DMS79 (cell line): ENCODE data around the gene EIF2S2.
"Not testable (repeated sequence)": the region's sequence is repeated elsewhere in the genome, so short reads cannot be mapped to it uniquely, and the experiment has no call there.

Experiments
- DNase-seq: peaks from one replicate; lab custom pipeline; 2025; lab: John Stamatoyannopoulos, UW

The EIF2S2 gene, protein sequence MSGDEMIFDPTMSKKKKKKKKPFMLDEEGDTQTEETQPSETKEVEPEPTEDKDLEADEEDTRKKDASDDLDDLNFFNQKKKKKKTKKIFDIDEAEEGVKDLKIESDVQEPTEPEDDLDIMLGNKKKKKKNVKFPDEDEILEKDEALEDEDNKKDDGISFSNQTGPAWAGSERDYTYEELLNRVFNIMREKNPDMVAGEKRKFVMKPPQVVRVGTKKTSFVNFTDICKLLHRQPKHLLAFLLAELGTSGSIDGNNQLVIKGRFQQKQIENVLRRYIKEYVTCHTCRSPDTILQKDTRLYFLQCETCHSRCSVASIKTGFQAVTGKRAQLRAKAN

DNA sequence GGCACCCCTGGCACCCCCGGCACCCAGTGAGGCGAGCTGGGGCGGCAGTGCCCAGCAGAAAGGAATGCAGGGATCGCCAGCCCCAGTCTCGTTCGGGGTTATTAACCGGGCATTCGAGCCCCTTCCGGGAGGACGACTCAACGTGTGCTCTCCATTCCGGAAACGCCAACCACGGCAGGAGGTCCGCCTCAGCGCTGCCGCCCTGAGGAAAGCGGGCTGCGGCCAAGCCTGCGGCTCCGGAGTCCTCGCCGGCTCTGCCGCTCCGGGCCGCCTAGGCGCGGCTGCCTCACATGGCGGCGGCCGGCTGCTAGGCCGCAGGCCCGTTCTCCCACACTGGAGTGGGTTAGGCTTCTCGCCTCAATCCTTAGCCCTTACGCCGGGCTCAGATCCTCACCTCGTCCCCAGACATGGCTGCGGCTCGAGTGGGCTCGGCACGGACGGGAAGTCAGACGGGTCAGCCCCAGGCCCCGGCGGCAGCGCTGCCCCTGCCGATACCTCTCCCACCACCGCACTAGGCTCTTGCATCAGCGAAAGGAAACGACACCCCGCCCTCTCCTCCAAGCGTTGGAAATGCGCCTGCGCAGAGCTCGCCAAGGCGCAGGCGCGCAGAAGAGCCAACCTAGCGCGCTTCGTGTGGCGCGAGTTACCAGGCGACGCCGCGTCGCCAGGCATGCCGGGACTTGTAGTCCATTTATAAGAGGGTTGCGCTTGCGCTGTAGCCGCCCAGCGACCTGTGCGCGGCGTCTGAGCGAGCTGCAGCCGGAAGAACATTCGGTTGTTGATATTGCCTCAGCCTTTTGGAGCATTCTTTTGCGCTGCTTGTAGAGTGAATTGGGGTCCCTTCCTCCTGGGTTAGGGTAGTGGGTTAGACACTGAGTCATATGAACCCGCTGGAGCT, at the start of gene EIF2S2:
TSS of gene EIF2S2 (minus strand) at position 542 of the 898 bp plus-strand sequence. CDS start at position 409, 133 bp downstream.
- DNase-seq = peak; percentile 90

DNA sequence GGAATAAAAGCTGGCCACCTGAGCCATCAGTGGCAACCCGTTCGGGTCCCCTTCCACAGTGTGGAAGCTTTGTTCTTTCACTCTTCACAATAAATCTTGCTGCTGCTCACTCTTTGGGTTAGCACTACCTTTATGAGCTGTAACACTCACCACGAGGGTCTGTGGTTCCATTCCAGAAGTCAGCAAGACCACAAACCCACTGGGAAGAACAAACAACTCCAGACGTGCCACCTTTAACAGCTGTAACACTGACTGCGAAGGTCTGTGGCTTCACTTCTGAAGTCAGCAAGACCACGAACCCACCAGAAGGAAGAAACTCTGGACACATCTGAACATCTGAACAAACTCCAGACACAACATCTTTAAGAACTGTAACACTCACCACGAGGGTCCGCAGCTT, 45.7 kb upstream of the EIF2S2 start:
- DNase-seq = not testable (repeated sequence)

DNA sequence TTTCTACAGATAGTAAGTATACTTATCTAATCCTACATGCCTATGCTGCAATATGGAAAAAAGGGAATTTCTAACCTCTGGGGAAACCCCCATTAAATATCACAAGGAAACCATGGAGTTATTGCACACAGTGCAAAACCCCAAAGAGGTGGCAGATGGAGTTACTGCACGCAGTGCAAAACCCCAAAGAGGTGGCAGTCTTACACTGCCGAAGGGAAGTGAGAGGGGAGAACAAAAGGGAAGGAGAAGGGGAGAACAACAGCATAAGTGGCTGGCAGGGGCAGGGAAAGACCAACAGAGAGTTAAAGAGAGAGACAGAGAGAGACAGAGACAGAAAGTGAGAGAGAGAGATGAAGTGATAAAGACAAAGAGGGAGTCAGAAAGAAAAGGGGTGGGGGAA, 43.8 kb upstream of the EIF2S2 start:
- no peak for DNase-seq

DNA sequence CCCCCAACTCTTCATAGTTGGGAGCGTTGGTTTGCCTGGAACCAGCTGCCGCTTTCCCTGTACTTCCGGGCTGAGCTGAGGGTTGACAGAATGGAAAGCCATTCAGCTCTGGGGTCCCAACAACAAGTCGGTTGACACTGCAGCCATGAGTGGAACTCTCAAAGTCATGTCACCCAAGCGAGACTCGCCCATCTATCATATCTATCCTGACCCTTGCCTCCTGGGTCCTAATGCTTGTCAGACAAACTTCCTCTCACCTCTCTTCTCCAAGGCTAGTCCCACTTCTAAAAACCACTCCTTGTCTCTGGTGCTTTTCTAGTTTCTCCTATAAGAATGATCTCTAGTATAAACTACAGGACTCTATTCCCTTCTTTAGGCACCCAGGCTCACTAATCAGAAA, 41.1 kb upstream of the EIF2S2 start:
- not testable (repeated sequence) for DNase-seq

DNA sequence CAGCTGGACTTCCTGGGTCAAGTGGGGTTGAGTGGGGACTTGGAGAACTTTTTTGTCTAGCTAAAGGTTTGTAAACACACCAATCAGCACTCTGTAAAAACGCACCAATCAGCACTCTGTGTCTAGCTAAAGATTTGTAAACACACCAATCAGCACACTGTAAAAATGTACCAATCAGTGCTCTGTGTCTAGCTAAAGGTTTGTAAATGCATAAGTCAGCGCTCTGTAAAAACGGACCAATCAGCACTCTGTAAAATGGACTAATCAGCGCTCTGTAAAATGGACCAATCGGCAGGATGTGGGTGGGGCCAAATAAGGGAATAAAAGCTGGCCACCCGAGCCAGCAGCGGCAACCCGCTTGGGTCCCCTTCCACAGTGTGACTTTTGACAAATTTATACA, 40.0 kb upstream of the EIF2S2 start:
- DNase-seq = not testable (repeated sequence)

DNA sequence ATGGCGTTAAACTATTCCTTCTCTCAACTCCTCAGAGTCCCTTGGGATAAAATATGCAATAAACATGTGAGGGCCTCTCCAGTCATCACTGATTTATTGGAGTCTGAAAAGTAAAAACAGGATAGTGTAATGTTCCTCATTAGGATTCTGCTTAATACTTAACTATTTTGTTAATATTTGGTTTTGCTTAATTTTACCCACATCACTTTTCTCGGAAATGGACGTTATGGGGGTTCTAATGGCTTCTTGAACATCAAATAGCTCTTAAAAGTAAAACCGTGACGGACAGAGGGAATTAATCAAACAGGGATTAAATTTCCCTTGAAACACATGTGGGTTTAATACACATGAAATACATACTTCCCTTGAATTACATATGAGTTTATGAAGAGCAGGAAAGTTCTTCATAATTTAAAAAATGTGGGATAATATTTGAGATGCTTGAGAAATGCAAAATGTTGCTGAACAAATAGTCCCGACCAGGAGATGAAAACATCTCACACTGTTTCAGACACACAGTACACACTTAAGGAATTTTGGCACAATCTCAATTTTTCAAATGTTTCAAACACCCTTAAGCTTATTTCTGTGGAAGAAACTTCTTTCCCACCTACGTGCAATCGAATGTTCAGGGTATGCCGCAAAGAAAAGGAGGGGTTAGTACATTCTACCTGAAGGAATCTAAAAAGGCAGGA, 38.4 kb upstream of the EIF2S2 start:
- DNase-seq = peak; percentile 56

DNA sequence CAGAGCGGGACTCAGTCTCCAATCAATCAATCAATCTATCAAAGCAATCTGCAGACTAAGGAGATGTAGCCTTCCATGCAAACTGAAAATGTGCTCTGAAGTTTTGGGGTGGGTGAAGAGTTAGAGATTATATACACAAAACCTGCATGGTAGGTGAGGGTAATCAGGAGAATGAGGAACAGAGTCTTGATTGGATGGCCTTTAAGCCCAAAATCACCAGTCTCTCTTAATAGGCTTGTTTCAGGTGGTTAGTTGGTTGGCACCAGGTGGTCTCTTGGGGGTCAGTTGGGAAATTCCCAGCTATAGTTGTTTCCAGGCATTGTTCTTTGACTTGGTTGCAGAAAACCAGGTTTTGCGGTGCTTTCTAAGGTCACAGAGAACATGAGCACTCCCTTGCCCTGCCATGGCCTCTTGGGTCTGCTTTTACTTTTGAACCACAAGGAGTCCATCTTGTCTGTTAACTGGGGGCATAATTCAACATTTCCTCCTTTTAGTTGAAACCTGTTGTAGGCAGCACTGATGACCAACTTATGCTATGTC, 33.3 kb upstream of the EIF2S2 start:
- no peak for DNase-seq

DNA sequence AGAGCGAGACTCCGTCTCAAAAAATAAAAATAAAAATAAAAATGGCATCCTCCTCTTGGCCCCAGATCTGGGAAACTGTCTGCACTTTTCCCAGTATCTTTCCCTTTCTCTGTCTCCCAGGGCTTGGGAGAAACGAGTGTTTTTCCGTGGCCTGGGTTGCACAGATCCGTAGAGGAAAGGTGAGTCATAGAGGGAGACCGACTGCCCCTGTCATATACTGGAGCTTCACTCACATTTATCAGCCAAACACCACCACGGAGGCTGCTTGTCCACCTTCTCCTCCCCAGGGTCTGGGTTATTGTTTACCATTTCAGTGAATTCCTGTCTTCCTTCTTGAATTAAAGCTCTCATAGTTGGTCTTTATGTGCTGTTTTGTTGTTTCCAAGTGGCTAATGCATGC, 31.9 kb upstream of the EIF2S2 start:
- DNase-seq = no peak

DNA sequence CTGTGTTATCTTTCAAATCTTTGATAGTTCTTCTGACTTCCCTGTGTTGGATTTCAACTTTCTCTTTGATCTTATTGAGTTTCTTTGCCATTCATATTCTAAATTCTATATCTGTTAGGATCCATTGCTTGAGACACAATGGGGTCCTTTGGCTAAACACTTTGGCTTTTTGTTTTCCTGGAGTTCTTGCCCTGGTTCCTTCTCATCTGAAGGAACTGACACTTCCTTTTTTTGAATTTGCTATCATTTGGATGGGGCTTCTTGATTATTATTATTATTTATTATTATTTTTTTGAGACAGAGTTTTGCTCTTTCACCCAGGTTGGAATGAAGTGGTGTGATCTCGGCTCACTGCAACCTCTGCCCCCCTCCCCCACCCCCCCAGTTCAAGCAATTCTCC, 30.1 kb upstream of the EIF2S2 start:
- DNase-seq = no peak

DNA sequence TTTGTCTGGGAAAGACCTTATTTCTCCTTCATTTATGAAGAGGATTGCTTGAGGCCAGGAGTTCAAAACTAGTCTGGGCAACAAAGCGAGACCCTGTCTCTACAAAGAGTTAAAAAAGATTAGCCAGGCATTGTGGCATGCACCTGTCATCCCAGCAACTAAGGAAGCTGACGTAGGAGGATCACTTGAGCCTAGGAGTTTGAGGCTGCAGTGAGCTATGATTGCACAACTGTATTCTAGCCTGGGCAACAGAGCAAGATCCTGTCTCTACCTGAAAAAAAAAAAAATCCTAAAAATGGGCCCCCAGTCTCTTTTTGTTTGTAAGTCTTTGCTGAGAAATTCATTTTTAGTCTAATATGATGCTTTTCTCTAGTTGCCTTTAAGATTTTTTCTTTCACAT, 29.2 kb upstream of the EIF2S2 start:
- DNase-seq = no peak

DNA sequence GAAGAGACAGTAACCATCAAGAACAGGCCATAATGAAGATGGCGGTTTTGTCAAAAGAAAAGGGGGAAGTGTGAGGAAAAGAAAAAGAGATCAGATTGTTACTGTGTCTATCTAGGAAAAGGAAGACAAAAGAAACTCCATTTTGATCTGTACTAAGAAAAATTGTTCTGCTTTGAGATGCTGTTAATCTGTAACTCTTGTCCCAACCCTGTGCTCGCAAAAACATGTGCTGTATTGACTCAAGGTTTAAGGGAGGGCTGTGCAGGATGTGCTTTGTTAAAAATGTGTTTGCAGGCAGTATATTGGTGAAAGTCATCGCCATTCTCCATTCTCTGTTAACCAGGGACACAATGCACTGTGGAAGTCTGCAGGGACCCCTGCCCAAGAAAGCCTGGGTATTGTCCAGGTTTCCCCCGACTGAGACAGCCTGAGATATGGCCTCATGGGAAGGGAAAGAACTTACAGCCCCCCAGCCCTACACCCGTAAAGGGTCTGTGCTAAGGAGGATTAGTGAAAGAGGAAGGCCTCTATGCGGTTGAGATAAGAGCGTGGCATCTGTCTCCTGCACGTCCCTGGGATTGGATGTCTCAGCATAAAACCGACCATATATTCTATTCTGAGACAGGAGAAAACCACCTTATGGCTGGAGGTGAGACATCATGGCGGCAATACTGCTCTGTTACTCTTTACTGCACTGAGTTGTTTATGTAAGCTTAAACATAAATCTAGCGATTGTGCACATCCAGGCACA, 23.7 kb upstream of the EIF2S2 start:
- not testable (repeated sequence) for DNase-seq

DNA sequence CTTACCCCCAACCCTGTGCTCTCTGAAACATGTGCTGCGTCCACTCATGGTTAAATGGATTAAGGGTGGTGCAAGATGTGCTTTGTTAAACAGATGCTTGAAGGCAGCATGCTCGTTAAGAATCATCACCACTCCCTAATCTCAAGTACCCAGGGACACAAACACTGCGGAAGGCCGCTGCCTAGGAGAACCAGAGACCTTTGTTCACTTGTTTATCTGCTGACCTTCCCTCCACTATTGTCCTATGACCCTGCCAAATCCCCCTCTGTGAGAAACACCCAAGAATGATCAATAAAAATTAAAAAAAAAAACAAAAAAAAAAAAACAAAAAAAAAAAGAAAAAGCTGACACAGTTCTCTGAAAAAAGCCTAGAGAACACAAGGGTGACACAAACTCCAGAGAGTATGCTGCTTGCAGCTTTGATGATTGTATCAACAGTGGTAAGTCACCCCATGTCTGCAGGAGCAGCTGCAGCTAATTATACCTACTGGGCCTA, 21.4 kb upstream of the EIF2S2 start:
- not testable (repeated sequence) for DNase-seq

DNA sequence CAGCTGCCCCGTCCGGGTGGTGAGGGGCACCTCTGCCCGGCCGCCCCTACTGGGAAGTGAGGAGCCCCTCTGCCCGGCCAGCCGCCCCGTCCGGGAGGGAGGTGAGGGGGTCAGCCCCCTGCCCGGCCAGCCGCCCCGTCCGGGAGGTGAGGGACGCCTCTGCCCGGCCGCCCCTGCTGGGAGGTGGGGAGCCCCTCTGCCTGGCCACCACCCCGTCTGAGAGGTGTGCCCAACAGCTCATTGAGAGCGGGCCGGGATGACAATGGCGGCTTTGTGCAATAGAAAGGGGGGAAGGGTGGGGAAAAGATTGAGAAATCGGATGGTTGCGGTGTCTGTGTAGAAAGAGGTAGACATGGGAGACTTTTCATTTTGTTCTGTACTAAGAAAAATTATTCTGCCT, 20.9 kb upstream of the EIF2S2 start:
- DNase-seq = not testable (repeated sequence)

DNA sequence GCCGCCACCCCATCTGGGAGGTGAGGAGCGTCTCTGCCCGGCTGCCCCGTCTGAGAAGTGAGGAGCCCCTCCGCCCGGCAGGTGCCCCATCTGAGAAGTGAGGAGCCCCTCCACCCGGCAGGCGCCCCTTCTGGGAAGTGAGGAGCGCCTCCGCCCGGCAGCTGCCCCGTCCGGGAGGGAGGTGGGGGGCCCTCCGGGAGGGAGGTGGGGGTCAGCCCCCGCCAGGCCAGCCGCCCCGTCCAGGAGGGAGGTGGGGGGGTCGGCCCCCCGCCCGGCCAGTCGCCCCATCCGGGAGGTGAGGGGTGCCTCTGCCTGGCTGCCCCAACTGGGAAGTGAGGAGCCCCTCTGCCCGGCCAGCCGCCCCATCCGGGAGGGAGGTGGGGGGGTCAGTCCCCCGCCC, 20.4 kb upstream of the EIF2S2 start:
- not testable (repeated sequence) for DNase-seq

DNA sequence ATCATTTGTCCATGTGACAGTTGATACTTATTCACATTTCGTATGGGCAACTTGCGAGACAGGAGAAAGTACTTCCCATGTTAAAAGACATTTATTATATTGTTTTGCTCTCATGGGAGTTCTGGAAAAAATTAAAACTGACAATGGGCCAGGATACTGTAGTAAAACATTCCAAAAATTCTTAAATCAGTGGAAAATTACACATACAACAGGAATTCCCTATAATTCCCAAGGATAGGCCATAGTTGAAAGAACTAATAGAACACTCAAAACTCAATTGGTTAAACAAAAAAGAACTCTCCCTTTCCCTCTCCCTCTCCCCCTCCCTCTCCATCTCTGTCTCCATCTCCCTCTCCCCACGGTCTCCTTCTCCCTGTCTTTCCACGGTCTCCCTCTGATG, 19.4 kb upstream of the EIF2S2 start:
- DNase-seq = no peak

DNA sequence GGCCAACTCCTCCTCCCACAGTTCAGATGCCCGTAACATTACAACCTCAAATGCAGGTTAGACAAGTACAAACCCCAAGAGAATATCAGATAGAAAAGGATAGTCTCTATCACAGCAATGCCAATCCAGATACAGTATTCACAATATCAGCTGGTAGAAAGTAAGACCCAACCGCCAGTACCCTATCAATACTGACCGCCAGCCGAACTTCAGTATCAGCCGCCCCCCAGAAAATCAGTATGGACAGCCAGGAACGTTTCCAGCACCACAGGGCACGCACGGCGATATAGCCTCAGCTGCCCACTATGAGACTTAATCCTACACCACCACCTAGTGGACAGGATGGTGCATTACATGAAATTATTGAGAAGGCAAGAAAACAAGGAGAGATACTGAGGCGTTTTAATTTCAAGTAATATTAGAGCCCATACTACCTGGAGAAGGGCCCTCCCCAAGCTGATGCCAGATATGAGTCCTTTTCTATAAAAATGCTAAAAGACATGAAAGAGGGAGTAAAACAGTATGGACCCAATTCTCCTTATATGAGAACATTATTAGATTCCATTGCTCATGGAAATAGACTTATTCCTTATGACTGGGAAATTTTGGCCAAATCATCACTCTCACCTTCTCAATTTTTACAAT, 17.6 kb upstream of the EIF2S2 start:
- peak; percentile 9 for DNase-seq

DNA sequence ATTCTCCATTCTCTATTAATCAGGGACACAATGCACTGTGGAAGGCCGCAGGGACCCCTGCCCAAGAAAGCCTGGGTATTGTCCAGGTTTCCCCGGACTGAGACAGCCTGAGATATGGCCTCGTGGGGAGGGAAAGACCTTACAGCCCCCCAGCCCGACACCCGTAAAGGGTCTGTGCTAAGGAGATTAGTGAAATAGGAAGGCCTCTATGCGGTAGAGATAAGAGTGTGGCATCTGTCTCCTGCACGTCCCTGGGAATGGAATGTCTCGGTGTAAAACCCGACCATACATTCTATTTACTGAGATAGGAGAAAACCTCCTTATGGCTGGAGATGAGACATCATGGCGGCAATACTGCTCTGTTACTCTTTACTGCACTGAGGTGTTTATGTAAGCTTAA, 15.7 kb upstream of the EIF2S2 start:
- no peak for DNase-seq

DNA sequence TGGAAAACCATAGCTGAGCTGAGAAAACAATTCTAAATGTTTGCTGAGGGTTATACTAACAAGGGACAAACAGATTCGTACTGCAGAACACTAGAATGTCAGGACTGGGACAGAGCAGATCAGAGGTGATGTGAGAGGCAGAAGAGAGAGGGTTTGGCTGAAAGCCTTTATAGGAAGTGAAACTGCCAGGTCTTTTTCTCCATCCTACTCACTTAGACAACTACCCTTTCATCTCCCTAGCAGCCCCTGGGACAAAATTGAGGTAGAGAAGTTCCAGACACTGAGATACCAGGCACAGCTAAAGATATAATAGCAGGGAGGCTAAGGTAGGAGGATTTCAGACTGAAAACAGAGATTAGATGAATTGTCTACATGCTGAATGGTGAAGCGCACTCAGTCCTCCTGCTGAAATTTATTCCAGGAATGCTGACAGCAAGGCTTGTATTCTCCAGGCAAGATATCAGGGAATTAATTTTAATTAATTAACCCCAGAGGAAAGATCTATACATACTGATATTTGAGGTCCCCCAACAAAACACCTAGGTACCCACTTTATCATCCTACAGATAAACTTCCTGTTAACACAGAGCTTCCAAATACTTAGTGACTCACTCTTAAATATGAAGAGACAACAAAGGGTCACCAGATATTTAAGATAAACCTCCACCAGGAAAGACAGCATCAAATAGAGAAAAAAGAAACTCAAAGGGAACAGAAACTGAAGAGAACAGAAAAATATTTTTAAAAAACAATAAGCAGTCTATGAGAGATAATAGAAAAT, 12.6 kb upstream of the EIF2S2 start:
- no peak for DNase-seq

DNA sequence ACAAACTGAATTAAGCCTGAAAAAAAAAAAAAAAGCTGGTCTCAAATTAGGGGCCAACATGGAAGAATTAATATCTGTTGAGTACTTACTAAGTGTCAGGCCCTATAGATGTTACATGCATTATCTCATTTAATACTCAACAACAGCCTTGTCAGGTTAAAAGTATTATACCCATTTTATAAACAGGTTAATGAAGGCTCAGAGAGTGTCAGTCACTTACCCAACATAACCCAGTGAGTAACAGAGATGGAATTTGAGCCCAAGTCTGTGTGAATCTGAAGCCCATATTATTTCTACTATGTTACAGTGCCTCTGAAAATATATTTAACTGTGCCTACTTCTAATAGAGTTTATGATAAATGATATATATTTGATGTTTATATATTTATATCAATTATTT, 11.3 kb upstream of the EIF2S2 start:
- DNase-seq = no peak
